Measurements from ENCODE around the gene TMEM255A.

Gene TMEM255A

GRCh38 chrX:120262859-120263708, 48.2 kb downstream of the TMEM255A start:
- Mint-ChIP-seq H3K4me1 (ENCODE audit: low read depth) (no peaks in the 10 kb centered on the region), H3K9me3 (no peaks in the 10 kb centered on the region), H3K27me3 (no peaks in the 10 kb centered on the region), H3K4me3 (no peak overlapping the region), H3K27ac (no peak overlapping the region), H3K36me3 (ENCODE audit: low read depth) (no peaks in the 10 kb centered on the region)

- Mint-ChIP-seq H3K27me3 (no peaks in the 10 kb centered on the region), H3K9me3 (no peaks in the 10 kb centered on the region), H3K4me3 (no peak overlapping the region), H3K27ac (no peak overlapping the region), H3K4me1 (ENCODE audit: low read depth) (peaks cover 15% of the 10 kb centered on the region), H3K36me3 (ENCODE audit: low read depth) (peaks cover 21% of the 10 kb centered on the region)
These were observed 50.9 kb downstream of the TMEM255A start for GRCh38 chrX:120260369-120260768.

- Mint-ChIP-seq H3K36me3 (ENCODE audit: low read depth) (peaks cover 49% of the 10 kb centered on the region), H3K4me1 (ENCODE audit: low read depth) (peaks cover 35% of the 10 kb centered on the region)
These were observed 57.5 kb downstream of the TMEM255A start for GRCh38 chrX:120253784-120254183.

GRCh38 chrX:120251471-120252011, 59.7 kb downstream of the TMEM255A start:
- Mint-ChIP-seq H3K36me3 (ENCODE audit: low read depth) (peaks cover 39% of the 10 kb centered on the region), H3K27ac (peak overlapping the region; percentile 85), H3K27me3 (peaks cover 2% of the 10 kb centered on the region), H3K4me1 (ENCODE audit: low read depth) (peaks cover 27% of the 10 kb centered on the region), H3K9me3 (no peaks in the 10 kb centered on the region), H3K4me3 (peak overlapping the region; percentile 94)

More at GRCh38 chrX:120253784-120254183, 57.5 kb downstream of the TMEM255A start:
- Mint-ChIP-seq H3K27ac (peak overlapping the region; percentile 19), H3K9me3 (no peaks in the 10 kb centered on the region), H3K4me3 (no peak overlapping the region), H3K27me3 (no peaks in the 10 kb centered on the region)

GRCh38 chrX:120250522-120251271, 60.6 kb downstream of the TMEM255A start, which contains the start of gene ZBTB33:
Gene ZBTB33, plus strand, starts transcription at chrX:120250812. Its CDS starts 2,604 bp downstream, at chrX:120253416.
- no peaks in the 10 kb centered on the region for H3K9me3 Mint-ChIP-seq
- peaks cover 32% of the 10 kb centered on the region for H3K36me3 Mint-ChIP-seq (ENCODE audit: low read depth)
- peak within 1 kb of the TSS; percentile 94 for H3K4me3 Mint-ChIP-seq
- peak within 1 kb of the TSS; percentile 93 for H3K27ac Mint-ChIP-seq
- peaks cover 4% of the 10 kb centered on the region for H3K27me3 Mint-ChIP-seq
- H3K4me1 Mint-ChIP-seq (ENCODE audit: low read depth) = peaks cover 22% of the 10 kb centered on the region

- H3K4me3 Mint-ChIP-seq = peak overlapping the region; percentile 93
- peaks cover 16% of the 10 kb centered on the region for H3K4me1 Mint-ChIP-seq (ENCODE audit: low read depth)
- no peaks in the 10 kb centered on the region for H3K36me3 Mint-ChIP-seq (ENCODE audit: low read depth)
- peak overlapping the region; percentile 84 for H3K27ac Mint-ChIP-seq
- no peaks in the 10 kb centered on the region for H3K9me3 Mint-ChIP-seq
- H3K27me3 Mint-ChIP-seq = peaks cover 4% of the 10 kb centered on the region
These were observed 66.3 kb downstream of the TMEM255A start for GRCh38 chrX:120244735-120245498.

- Mint-ChIP-seq H3K9me3 (no peaks in the 10 kb centered on the region), H3K27ac (peak overlapping the region; percentile 73), H3K4me3 (peak overlapping the region; percentile 93), H3K4me1 (ENCODE audit: low read depth) (peaks cover 15% of the 10 kb centered on the region), H3K27me3 (peaks cover 4% of the 10 kb centered on the region), H3K36me3 (ENCODE audit: low read depth) (peaks cover under 1% of the 10 kb centered on the region)
These were observed 66.9 kb downstream of the TMEM255A start for GRCh38 chrX:120244395-120244734.

GRCh38 chrX:120242813-120243212, 68.4 kb downstream of the TMEM255A start:
- no peaks in the 10 kb centered on the region for H3K9me3 Mint-ChIP-seq
- H3K4me3 Mint-ChIP-seq = no peak overlapping the region
- H3K4me1 Mint-ChIP-seq (ENCODE audit: low read depth) = peaks cover 15% of the 10 kb centered on the region
- H3K27me3 Mint-ChIP-seq = peaks cover 4% of the 10 kb centered on the region
- H3K36me3 Mint-ChIP-seq (ENCODE audit: low read depth) = peaks cover 9% of the 10 kb centered on the region
- H3K27ac Mint-ChIP-seq = no peak overlapping the region

GRCh38 chrX:120238933-120239332, 72.3 kb downstream of the TMEM255A start:
- Mint-ChIP-seq H3K9me3 (no peaks in the 10 kb centered on the region), H3K4me1 (ENCODE audit: low read depth) (peaks cover 11% of the 10 kb centered on the region), H3K27me3 (no peaks in the 10 kb centered on the region), H3K27ac (no peak overlapping the region), H3K4me3 (no peak overlapping the region), H3K36me3 (ENCODE audit: low read depth) (peaks cover 9% of the 10 kb centered on the region)

GRCh38 chrX:120236687-120237479, 74.4 kb downstream of the TMEM255A start:
- Mint-ChIP-seq H3K4me3 (no peak overlapping the region), H3K9me3 (no peaks in the 10 kb centered on the region), H3K36me3 (ENCODE audit: low read depth) (peaks cover 9% of the 10 kb centered on the region), H3K4me1 (ENCODE audit: low read depth) (peaks cover 3% of the 10 kb centered on the region), H3K27me3 (no peaks in the 10 kb centered on the region), H3K27ac (no peak overlapping the region)

GRCh38 chrX:120235284-120235683, 76.0 kb downstream of the TMEM255A start:
- Mint-ChIP-seq H3K4me1 (ENCODE audit: low read depth) (no peaks in the 10 kb centered on the region), H3K4me3 (no peak overlapping the region), H3K9me3 (no peaks in the 10 kb centered on the region), H3K27ac (no peak overlapping the region), H3K27me3 (no peaks in the 10 kb centered on the region), H3K36me3 (ENCODE audit: low read depth) (peaks cover 9% of the 10 kb centered on the region)

- H3K9me3 Mint-ChIP-seq = no peaks in the 10 kb centered on the region
- peaks cover 6% of the 10 kb centered on the region for H3K36me3 Mint-ChIP-seq (ENCODE audit: low read depth)
- no peak overlapping the region for H3K4me3 Mint-ChIP-seq
- H3K27ac Mint-ChIP-seq = no peak overlapping the region
- H3K4me1 Mint-ChIP-seq (ENCODE audit: low read depth) = peaks cover 3% of the 10 kb centered on the region
- no peaks in the 10 kb centered on the region for H3K27me3 Mint-ChIP-seq
These were observed 82.9 kb downstream of the TMEM255A start for GRCh38 chrX:120228187-120228908.

- Mint-ChIP-seq H3K27me3 (no peaks in the 10 kb centered on the region), H3K9me3 (no peaks in the 10 kb centered on the region), H3K4me3 (no peak overlapping the region), H3K27ac (no peak overlapping the region), H3K4me1 (ENCODE audit: low read depth) (peaks cover 3% of the 10 kb centered on the region), H3K36me3 (ENCODE audit: low read depth) (peaks cover 5% of the 10 kb centered on the region)
These were observed 86.9 kb downstream of the TMEM255A start for GRCh38 chrX:120224388-120224787.

Data from stimulated activated naive CD8-positive, alpha-beta T cell treated with anti-CD3 and anti-CD28 coated beads, Interleukin-15, Interleukin-2, amounts not matched to agents 100 ng/mL and 50 ng/mL, for 24 hours (primary cell).